Mesothelial cell of epicardium (in vitro differentiated cells): Measurements from ENCODE around the gene FOXJ3. TPM values are rescaled to one million over a fixed set of nuclear protein-coding genes. Genes with fewer than 3 reads are reported as not detected.
"Not testable (repeated sequence)": the region's sequence is repeated elsewhere in the genome, so short reads cannot be mapped to it uniquely, and the experiment has no call there.

Experiments
- DNase-seq, 2 experiments: peaks; one replicate each; pipeline ENCODE4 v3.0.0; 2021; ENCODE audit warnings: low spot score in 2 of 2; ENCODE audit not compliant: unreplicated experiment in 2 of 2
- H3K27ac Mint-ChIP-seq: 2 replicates; pipeline ENCODE4 v1.8.0; 2021; ENCODE audit warnings: mixed read lengths
- H3K27me3 Mint-ChIP-seq: 2 replicates; pipeline ENCODE4 v1.8.0; 2021; ENCODE audit warnings: low read depth, mixed read lengths
- H3K36me3 Mint-ChIP-seq: 2 replicates; pipeline ENCODE4 v1.8.0; 2021; ENCODE audit warnings: mixed read lengths
- H3K4me1 Mint-ChIP-seq: 2 replicates; pipeline ENCODE4 v1.8.0; 2021; ENCODE audit warnings: mixed read lengths
- H3K4me3 Mint-ChIP-seq: 2 replicates; pipeline ENCODE4 v1.8.0; 2021; ENCODE audit warnings: mild to moderate bottlenecking, moderate library complexity, mixed read lengths
- H3K9me3 Mint-ChIP-seq: 2 replicates; pipeline ENCODE4 v1.8.0; 2021; ENCODE audit warnings: mixed read lengths
- CTCF ChIP-seq: fragments of 200-600 bp; sonication (generic); IDR thresholded peaks from one replicate; pipeline ENCODE4 v1.5.0; 2021; ENCODE audit warnings: antibody characterized with exemption; ENCODE audit not compliant: unreplicated experiment
- total RNA-seq: library from RNA; stranded (reverse); gene quantifications from 3 replicates; pipeline ENCODE4 v1.2.1, GENCODE V29; 2021

FOXJ3 gene
- total RNA-seq, 1 donor from 2014 or later = 79.7 TPM

- H3K27ac Mint-ChIP-seq = peak overlapping the region; percentile 35
- peaks cover 33% of the 10 kb centered on the region for H3K36me3 Mint-ChIP-seq
- H3K4me3 Mint-ChIP-seq = no peak overlapping the region
- no peak for TF ChIP-seq CTCF
- peaks cover 31% of the 10 kb centered on the region for H3K4me1 Mint-ChIP-seq
- H3K27me3 Mint-ChIP-seq = no peaks in the 10 kb centered on the region
- H3K9me3 Mint-ChIP-seq = peaks cover 20% of the 10 kb centered on the region
- DNase-seq = no peak
Observed at GRCh38 chr1:42214447-42214871, 120.6 kb downstream of the FOXJ3 start.

GRCh38 chr1:42211224-42211623 is 123.8 kb downstream of the FOXJ3 start:
- H3K36me3 Mint-ChIP-seq = peaks cover 41% of the 10 kb centered on the region
- no peak for DNase-seq
- no peak overlapping the region for H3K4me3 Mint-ChIP-seq
- no peak overlapping the region for H3K27ac Mint-ChIP-seq
- no peak for TF ChIP-seq CTCF
- H3K27me3 Mint-ChIP-seq = no peaks in the 10 kb centered on the region
- peaks cover 28% of the 10 kb centered on the region for H3K9me3 Mint-ChIP-seq
- peaks cover 44% of the 10 kb centered on the region for H3K4me1 Mint-ChIP-seq

GRCh38 chr1:42210421-42211133 is 124.5 kb downstream of the FOXJ3 start:
- Mint-ChIP-seq H3K27ac (peak overlapping the region; percentile 73), H3K4me3 (no peak overlapping the region), H3K4me1 (peaks cover 50% of the 10 kb centered on the region), H3K36me3 (peaks cover 44% of the 10 kb centered on the region), H3K27me3 (no peaks in the 10 kb centered on the region), H3K9me3 (peaks cover 28% of the 10 kb centered on the region)
- TF ChIP-seq CTCF = no peak
- no peak for DNase-seq

- Mint-ChIP-seq H3K9me3 (peaks cover 29% of the 10 kb centered on the region), H3K36me3 (peaks cover 44% of the 10 kb centered on the region), H3K27me3 (no peaks in the 10 kb centered on the region), H3K4me1 (peaks cover 55% of the 10 kb centered on the region), H3K4me3 (no peak overlapping the region), H3K27ac (peak overlapping the region; percentile 73)
- no peak for DNase-seq
- no peak for TF ChIP-seq CTCF
Observed at GRCh38 chr1:42209526-42210251, 125.3 kb downstream of the FOXJ3 start.

- H3K36me3 Mint-ChIP-seq = peaks cover 44% of the 10 kb centered on the region
- not testable (repeated sequence) for H3K27me3 Mint-ChIP-seq, DNase-seq, H3K4me3 Mint-ChIP-seq
- peaks cover 30% of the 10 kb centered on the region for H3K9me3 Mint-ChIP-seq
- H3K4me1 Mint-ChIP-seq = peaks cover 51% of the 10 kb centered on the region
- peak overlapping the region; percentile 74 for H3K27ac Mint-ChIP-seq
Observed at GRCh38 chr1:42206930-42207329, 128.1 kb downstream of the FOXJ3 start.

GRCh38 chr1:42206164-42206563 is 128.9 kb downstream of the FOXJ3 start:
- no peak for DNase-seq
- Mint-ChIP-seq H3K27ac (peak overlapping the region; percentile 97), H3K27me3 (no peaks in the 10 kb centered on the region), H3K4me3 (no peak overlapping the region), H3K9me3 (peaks cover 32% of the 10 kb centered on the region), H3K36me3 (peaks cover 44% of the 10 kb centered on the region), H3K4me1 (peaks cover 51% of the 10 kb centered on the region)
- no peak for TF ChIP-seq CTCF
